Pancreas (tissue), 10 donors: ENCODE data around the gene C12orf60. TPM values are rescaled to one million over a fixed set of nuclear protein-coding genes. Genes with fewer than 3 reads are reported as not detected.

Experiments
- ATAC-seq, 4 donors: fragments of 200-7000 bp; cut with Tn5 transposase; one replicate each; pipeline versions ENCODE4 v1.8.0 to v1.9.1; 2020; ENCODE audit warnings: mild to moderate bottlenecking in 4 of 4, moderate library complexity in 4 of 4
- DNase-seq, 6 donors: peaks; one replicate each; pipeline ENCODE4 v3.0.0-alpha.2; 2020
- FAIRE-seq: peaks from 2 replicates; lab custom pipeline; 2012; peaks lifted over from hg19 to GRCh38; lab: Jason Lieb, UNC
- H3K27ac ChIP-seq, 4 donors: fragments of 200-600 bp; sonication (generic); 1 replicate in 3 of 4; 2 replicates in 1 of 4; pipeline versions ENCODE4 v1.5.0 to v1.8.0; 2020
- H3K27me3 ChIP-seq, 4 donors: fragments of 200-600 bp; one replicate each; pipeline ENCODE4 v1.8.0; 2021
- H3K36me3 ChIP-seq, 3 donors: fragments of 200-600 bp; sonication (generic) in 1 of 3; one replicate each; pipeline versions ENCODE4 v1.5.0 to v1.8.0; 2020 to 2021
- H3K4me1 ChIP-seq, 3 donors: fragments of 200-600 bp; one replicate each; pipeline ENCODE4 v1.8.0; 2021
- H3K4me3 ChIP-seq, 4 donors: fragments of 200-600 bp; sonication (generic) in 2 of 4; one replicate each; pipeline versions ENCODE4 v1.5.0 to v1.8.0; 2020 to 2021
- H3K9me3 ChIP-seq, 4 donors: fragments of 200-600 bp; one replicate each; pipeline ENCODE4 v1.8.0; 2021
- WGBS, 2 donors: extraction: QIAGEN DNeasy Blood & Tissue Kit; methylation state at CpG; one replicate each; pipeline ENCODE4 v1.1.7; 2013; 5-methylcytosine and 5-hydroxymethylcytosine counted together
- intact Hi-C, 3 donors: fragments of 100-400 bp; cut with DNase I; formaldehyde crosslinking; loops; one replicate each; pipeline versions ENCODE4 v1.11.1 to v1.14.2; 2022
- polyA plus RNA-seq, 2 donors: library from polyadenylated mRNA; stranded (reverse); fragments of 200-250 nt; gene quantifications; one replicate each; pipeline ENCODE4 v1.2.3, GENCODE V29; 2013
- total RNA-seq, 6 donors: library from RNA; stranded (reverse); fragmentation: NEBNext Ultra II Directional in 4 of 6; extraction: Animal tissue kit (Norgen Biotek cat#: 25700) in 4 of 6; gene quantifications; one replicate each; pipeline versions ENCODE4 v1.2.1 to v1.2.4, GENCODE V29; 2021 to 2023
- TF ChIP-seq, protein P1 (sequence below), 4 donors: fragments of 200-600 bp; sonication (generic) in 3 of 4; IDR thresholded peaks; one replicate each; pipeline versions ENCODE4 v1.5.0 to v1.8.0; 2021; ENCODE audit warnings: antibody characterized with exemption in 4 of 4
- donor health status: healthy with polysubstance abuse.
- donor health status: DM: no; HTN: no; CAD: no; lungs with moderate emphysema.
- donor health status: DM: no; HTN: no; CAD: no.
- donor health status: control.
- donor health status: control.
- donor health status: Bipolar disorder and iron deficiency.
- donor health status: DM: yes; HTN: yes; CAD: no.
- donor health status: DM: no; HTN: no; CAD: no.
- donor health status: DM: no; HTN: no; CAD: no.
- donor health status: DM: yes; HTN: yes; CAD: no.

C12orf60 gene
- total and polyA plus RNA-seq, 8 donors = 0.28 to 1.0 (median 0.62) TPM

DNA sequence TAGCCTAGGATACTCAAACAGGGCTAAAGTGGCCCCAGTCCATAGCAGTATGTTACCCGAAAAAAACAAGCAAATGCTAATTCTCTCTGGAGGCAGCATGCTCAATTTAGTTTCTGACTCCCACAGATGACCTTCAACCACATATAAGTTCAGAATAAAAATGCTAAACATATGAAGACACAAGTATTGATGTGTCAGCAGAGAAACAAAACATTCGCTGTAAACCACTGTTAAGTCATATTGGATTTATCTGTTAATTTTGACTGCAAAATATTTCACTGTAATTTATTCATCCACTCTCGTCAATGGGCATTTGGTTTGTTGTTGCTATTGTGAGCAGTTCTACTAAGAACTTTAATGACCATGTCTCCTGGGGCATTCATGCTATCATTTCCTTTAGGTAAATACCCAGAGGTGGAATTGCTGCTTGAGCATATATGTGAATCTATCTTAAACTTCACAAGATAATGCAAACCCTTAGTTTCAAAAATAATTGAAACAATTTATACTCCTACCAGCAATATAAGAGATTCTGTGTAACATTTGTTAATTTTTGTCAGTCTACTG lies 36.7 kb upstream of the C12orf60 start:
- Histone ChIP-seq H3K9me3 (no peaks in the 10 kb centered on the region), H3K36me3 (no peaks in the 10 kb centered on the region), H3K4me1 (peaks cover 1 to 5% (median 5%) of the 10 kb centered on the region in 3 donors), H3K27me3 (no peaks in the 10 kb centered on the region), H3K27ac (no peak overlapping the region), H3K4me3 (peak overlapping the region in 2 of 4 donors; percentile 64 to 85)
- TF ChIP-seq, protein P1, sequence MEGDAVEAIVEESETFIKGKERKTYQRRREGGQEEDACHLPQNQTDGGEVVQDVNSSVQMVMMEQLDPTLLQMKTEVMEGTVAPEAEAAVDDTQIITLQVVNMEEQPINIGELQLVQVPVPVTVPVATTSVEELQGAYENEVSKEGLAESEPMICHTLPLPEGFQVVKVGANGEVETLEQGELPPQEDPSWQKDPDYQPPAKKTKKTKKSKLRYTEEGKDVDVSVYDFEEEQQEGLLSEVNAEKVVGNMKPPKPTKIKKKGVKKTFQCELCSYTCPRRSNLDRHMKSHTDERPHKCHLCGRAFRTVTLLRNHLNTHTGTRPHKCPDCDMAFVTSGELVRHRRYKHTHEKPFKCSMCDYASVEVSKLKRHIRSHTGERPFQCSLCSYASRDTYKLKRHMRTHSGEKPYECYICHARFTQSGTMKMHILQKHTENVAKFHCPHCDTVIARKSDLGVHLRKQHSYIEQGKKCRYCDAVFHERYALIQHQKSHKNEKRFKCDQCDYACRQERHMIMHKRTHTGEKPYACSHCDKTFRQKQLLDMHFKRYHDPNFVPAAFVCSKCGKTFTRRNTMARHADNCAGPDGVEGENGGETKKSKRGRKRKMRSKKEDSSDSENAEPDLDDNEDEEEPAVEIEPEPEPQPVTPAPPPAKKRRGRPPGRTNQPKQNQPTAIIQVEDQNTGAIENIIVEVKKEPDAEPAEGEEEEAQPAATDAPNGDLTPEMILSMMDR (IDR thresholded peaks at IDR 0.05) = no peak
- ATAC-seq (no peak), FAIRE-seq (no peak), DNase-seq (no peak)
- intact Hi-C loops = no loop called here
- 69 to 70% methylated on average over 3 of the region's 3 CpGs for WGBS, 2 donors

DNA sequence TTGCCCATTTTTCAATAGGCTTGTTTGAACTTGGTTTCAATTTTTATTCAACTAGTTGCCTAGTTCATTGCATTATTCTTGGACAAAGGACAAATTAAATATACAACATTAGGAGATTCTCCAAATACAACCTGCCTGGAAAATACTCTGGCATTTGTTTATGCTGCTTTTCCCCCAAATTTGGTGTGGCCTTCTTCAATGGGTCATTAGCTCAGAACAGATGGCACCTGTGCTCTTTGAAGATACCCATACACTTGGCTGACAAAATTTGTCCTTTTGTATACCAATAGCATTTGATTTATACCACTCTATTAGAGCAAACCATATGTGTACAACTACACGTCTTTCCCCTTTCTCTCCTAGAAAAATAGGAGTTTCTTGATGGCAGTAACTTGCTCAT lies 35.9 kb upstream of the C12orf60 start:
- no peaks in the 10 kb centered on the region for H3K27me3 ChIP-seq
- H3K36me3 ChIP-seq = no peaks in the 10 kb centered on the region
- ATAC-seq = no peak
- DNase-seq = no peak
- WGBS, 2 donors = 44 to 47% methylated on average over 1 of the region's 1 CpG
- no peak for FAIRE-seq
- TF ChIP-seq, protein P1 (IDR thresholded peaks at IDR 0.05) = no peak
- peak overlapping the region in 2 of 4 donors; percentile 94 to 99 for H3K27ac ChIP-seq
- intact Hi-C loops = no loop called here
- H3K4me1 ChIP-seq = peaks cover 4 to 5% (median 5%) of the 10 kb centered on the region in 3 donors
- peak overlapping the region in 3 of 4 donors; percentile 64 to 85 (median 69) for H3K4me3 ChIP-seq
- no peaks in the 10 kb centered on the region for H3K9me3 ChIP-seq

DNA sequence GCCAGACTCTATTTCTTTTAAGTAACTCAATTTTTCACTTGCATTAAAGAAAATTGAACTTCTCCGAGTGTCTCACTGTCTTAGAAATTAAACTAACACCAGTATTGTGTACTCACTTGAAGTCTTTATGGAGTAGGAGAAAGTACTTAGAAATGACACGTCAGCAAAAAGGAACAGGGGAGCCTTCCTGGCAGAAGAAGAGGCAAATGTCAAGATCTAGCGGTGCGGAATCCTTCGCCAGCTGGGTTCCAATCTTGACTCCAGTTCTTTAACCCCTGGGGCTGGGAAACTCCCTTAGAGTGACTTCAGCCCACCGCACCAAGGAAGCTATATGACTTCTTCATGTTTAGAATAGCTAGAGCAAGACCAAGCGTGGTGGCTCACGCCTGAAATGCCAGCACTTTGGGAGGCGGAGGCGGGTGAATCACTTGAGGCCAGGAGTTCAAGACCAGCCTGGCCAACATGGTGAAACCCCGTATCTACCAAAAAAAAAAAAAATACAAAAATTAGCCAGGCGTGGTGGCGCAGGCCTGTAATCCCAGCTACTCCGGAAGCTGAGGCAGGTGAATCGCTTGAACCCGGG lies 34.6 kb upstream of the C12orf60 start:
- no peaks in the 10 kb centered on the region for H3K9me3 ChIP-seq
- 14% methylated on average over 12 to 16 of the region's 16 CpGs for WGBS, 2 donors
- no peaks in the 10 kb centered on the region for H3K27me3 ChIP-seq
- TF ChIP-seq, protein P1 (IDR thresholded peaks at IDR 0.05) = no peak
- intact Hi-C loops = no loop called here
- FAIRE-seq = no peak
- H3K4me1 ChIP-seq = peaks cover 0 to 4% (median 3%) of the 10 kb centered on the region in 3 donors
- DNase-seq = peak in 5 of 6 donors; percentile 37 to 61 (median 42)
- H3K27ac ChIP-seq = peak overlapping the region; percentile 92 to 99 (median 94)
- ATAC-seq = peak; percentile 2 to 13 (median 6)
- peak overlapping the region; percentile 64 to 85 (median 70) for H3K4me3 ChIP-seq
- H3K36me3 ChIP-seq = no peaks in the 10 kb centered on the region

DNA sequence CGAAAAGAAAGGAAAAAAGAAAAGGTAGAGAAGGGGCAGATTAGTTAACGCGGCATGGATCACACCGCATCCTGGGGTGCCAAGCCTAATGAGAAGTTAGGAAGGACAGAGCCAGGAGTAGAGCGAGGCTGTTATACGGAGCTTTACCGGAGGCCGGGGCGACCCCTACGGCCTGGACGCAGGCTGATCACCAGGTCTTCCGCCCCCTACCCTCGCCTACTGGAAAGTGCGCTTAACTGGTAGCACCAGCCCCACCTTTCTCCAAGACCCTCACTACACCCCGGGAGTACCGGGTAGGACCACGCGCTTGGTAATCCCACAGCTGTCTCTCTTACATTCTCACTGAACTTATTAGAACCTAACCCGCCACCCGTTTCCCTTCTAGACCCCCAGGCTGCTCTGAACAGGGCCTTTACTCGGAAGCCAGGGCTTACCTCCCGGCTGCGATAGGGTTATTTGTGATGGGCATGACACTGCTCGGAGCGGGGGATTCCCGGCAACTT lies 34.0 kb upstream of the C12orf60 start:
- peak overlapping the region; percentile 64 to 85 (median 70) for H3K4me3 ChIP-seq
- no peaks in the 10 kb centered on the region for H3K36me3 ChIP-seq
- no peaks in the 10 kb centered on the region for H3K9me3 ChIP-seq
- intact Hi-C loops = no loop called here
- H3K27ac ChIP-seq = peak overlapping the region; percentile 92 to 99 (median 94)
- DNase-seq (peak in 5 of 6 donors; percentile 42 to 69 (median 62)), FAIRE-seq (no peak), ATAC-seq (peak; percentile 10 to 26 (median 20))
- H3K27me3 ChIP-seq = no peaks in the 10 kb centered on the region
- TF ChIP-seq, protein P1 (IDR thresholded peaks at IDR 0.05) = no peak
- WGBS, 2 donors = 1 to 2% methylated on average over 26 of the region's 26 CpGs
- peaks cover 0 to 4% (median 3%) of the 10 kb centered on the region in 3 donors for H3K4me1 ChIP-seq
